ENCODE data around the gene AKAP7. TPM values are rescaled to one million over a fixed set of nuclear protein-coding genes. Genes with fewer than 3 reads are reported as not detected.

Gene AKAP7
- total RNA-seq, 4 donors from 2014 or later, result 2.1 to 11.4 (median 4.4) TPM

DNA sequence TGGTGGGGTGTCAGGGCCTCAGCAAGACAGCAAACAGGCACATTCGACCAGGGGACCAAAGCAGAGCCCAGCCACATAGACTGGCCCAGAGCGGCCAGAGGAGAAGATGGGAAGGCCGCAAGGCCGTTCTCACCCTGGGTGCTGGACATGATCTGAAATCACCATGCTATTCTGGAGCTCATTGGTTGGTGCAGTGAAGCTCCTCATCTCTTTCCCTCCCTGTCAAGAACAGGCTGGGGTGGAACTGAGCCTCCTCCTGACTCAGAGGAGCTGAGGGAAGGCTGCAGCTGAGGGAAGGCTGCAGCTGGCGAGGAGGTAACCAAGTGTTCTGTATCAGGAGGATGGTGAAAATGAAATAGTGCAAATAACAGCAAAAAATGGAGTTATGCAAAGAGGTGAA lies 80.0 kb downstream of the AKAP7 start:
- no peaks in the 10 kb centered on the region for H3K9me3 ChIP-seq
- intact Hi-C loops (cut with DNase I), result no loop called here
- WGBS, 2 donors, result 83 to 98% methylated on average over 1 to 5 of the region's 5 CpGs
- DNase-seq, result no peak
- H3K36me3 ChIP-seq, result peaks cover 0 to 7% (median 0%) of the 10 kb centered on the region in 3 donors
- H3K4me3 ChIP-seq, result no peak overlapping the region
- no peaks in the 10 kb centered on the region for H3K4me1 ChIP-seq
- H3K27me3 ChIP-seq, result no peaks in the 10 kb centered on the region
- TF ChIP-seq POLR2A (IDR thresholded peaks at IDR 0.05), result no peak
- TF ChIP-seq, protein P1, sequence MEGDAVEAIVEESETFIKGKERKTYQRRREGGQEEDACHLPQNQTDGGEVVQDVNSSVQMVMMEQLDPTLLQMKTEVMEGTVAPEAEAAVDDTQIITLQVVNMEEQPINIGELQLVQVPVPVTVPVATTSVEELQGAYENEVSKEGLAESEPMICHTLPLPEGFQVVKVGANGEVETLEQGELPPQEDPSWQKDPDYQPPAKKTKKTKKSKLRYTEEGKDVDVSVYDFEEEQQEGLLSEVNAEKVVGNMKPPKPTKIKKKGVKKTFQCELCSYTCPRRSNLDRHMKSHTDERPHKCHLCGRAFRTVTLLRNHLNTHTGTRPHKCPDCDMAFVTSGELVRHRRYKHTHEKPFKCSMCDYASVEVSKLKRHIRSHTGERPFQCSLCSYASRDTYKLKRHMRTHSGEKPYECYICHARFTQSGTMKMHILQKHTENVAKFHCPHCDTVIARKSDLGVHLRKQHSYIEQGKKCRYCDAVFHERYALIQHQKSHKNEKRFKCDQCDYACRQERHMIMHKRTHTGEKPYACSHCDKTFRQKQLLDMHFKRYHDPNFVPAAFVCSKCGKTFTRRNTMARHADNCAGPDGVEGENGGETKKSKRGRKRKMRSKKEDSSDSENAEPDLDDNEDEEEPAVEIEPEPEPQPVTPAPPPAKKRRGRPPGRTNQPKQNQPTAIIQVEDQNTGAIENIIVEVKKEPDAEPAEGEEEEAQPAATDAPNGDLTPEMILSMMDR (IDR thresholded peaks at IDR 0.05), result no peak
- H3K27ac ChIP-seq, result no peak overlapping the region

DNA sequence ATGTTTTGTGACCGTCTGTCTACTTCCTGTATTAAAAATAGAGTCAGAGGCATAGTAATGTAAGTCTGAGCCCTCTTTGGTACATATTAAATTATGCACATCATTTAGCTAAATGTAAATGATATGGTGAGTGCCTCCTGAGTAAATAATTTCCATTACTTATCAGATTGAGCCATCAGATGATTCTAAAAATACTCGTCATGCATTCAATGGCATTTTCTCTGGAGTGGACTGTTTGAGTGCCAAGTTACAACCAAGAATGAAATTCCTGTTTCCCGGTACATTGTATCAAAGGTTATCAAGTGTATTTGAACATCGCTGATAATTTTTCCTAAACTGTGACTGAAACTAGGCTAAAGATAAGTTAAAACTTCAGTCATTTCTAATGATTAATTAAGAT lies 81.0 kb downstream of the AKAP7 start:
- H3K4me3 ChIP-seq, result no peak overlapping the region
- H3K27me3 ChIP-seq, result no peaks in the 10 kb centered on the region
- peaks cover 0 to 13% (median 0%) of the 10 kb centered on the region in 3 donors for H3K36me3 ChIP-seq
- no peaks in the 10 kb centered on the region for H3K4me1 ChIP-seq
- 77 to 81% methylated on average over 4 of the region's 4 CpGs for WGBS, 2 donors
- DNase-seq, result no peak
- intact Hi-C loops (cut with DNase I), result no loop called here
- H3K27ac ChIP-seq, result no peak overlapping the region
- TF ChIP-seq, protein P1 (IDR thresholded peaks at IDR 0.05), result no peak
- no peak for TF ChIP-seq POLR2A (IDR thresholded peaks at IDR 0.05)
- H3K9me3 ChIP-seq, result no peaks in the 10 kb centered on the region

DNA sequence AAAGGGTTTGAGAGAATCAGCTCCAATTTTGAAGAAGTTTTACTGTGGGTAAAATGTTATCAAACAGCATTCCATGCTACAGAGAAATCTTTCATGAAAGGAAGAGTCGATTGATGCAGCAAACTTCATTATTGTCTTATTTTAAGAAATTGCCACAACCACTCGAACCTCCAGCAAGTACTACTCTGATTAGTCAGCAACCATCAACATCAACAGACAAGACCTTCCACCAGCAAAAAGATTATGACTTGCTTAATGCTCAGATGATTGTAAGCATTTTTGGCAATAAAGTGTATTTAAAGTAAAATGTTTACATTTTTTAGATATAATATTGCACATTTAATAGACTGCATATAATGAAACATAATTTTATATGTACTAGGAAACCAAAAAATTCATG lies 87.5 kb downstream of the AKAP7 start:
- Histone ChIP-seq H3K27me3 (no peaks in the 10 kb centered on the region), H3K9me3 (no peaks in the 10 kb centered on the region), H3K27ac (no peak overlapping the region), H3K4me3 (no peak overlapping the region), H3K4me1 (no peaks in the 10 kb centered on the region), H3K36me3 (peaks cover 0 to 28% (median 0%) of the 10 kb centered on the region in 3 donors)
- no peak for TF ChIP-seq POLR2A (IDR thresholded peaks at IDR 0.05)
- TF ChIP-seq, protein P1 (IDR thresholded peaks at IDR 0.05), result no peak
- DNase-seq, result no peak
- WGBS, 2 donors, result 90 to 97% methylated on average over 2 of the region's 2 CpGs
- intact Hi-C loops (cut with DNase I), result no loop called here

DNA sequence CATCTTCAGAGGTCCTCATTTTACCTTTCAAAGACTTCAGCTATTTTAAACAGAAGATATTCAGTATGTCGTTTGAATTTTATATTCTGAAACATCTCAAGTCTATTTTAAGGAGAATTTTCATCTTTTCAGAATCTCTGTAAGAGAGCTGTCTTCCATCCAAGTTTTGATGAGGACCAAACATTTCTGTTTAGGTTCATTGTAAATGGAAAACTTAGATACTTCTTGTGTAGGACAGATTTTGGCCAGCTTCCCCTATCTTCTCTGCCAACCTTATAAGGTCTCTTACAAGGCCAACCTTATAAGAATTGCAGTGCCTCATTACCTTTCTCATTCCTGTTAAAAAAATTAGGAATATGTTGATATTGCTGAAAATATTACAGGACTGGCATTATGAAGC lies 88.1 kb downstream of the AKAP7 start:
- Histone ChIP-seq H3K4me3 (no peak overlapping the region), H3K36me3 (peaks cover 0 to 28% (median 0%) of the 10 kb centered on the region in 3 donors), H3K9me3 (no peaks in the 10 kb centered on the region), H3K27ac (no peak overlapping the region), H3K27me3 (no peaks in the 10 kb centered on the region), H3K4me1 (no peaks in the 10 kb centered on the region)
- TF ChIP-seq, protein P1 (IDR thresholded peaks at IDR 0.05), result no peak
- no peak for TF ChIP-seq POLR2A (IDR thresholded peaks at IDR 0.05)
- no peak for DNase-seq
- intact Hi-C loops (cut with DNase I), result no loop called here
- WGBS, 2 donors, result 54 to 91% methylated on average over 1 of the region's 1 CpG

DNA sequence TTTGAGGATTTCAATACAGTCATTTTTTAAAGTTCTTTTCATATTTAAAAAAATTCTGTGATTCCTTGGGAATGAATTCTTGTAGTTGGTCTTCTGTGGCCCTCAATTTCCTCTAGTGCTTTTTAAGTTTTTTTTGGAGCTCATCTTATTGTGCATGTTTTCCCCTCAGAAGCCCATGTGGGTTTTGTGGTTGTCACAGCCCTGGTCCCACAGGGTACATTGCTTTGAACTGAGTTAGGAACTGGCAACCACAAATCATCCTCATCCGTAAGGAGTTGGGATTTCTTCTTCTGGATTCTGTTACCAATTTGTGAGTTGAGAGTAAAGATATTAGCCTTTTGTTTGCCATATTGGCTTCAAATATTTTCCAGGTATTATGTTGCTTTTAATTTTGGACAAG lies 89.9 kb downstream of the AKAP7 start:
- 76 to 88% methylated on average over 1 of the region's 1 CpG for WGBS, 2 donors
- H3K4me1 ChIP-seq, result no peaks in the 10 kb centered on the region
- H3K9me3 ChIP-seq, result no peaks in the 10 kb centered on the region
- intact Hi-C loops (cut with DNase I), result no loop called here
- peaks cover 0 to 26% (median 0%) of the 10 kb centered on the region in 3 donors for H3K36me3 ChIP-seq
- H3K4me3 ChIP-seq, result no peak overlapping the region
- no peak overlapping the region for H3K27ac ChIP-seq
- TF ChIP-seq, protein P1 (IDR thresholded peaks at IDR 0.05), result no peak
- TF ChIP-seq POLR2A (IDR thresholded peaks at IDR 0.05), result no peak
- DNase-seq, result no peak
- no peaks in the 10 kb centered on the region for H3K27me3 ChIP-seq

All from esophagus squamous epithelium (tissue), 5 donors.